ENCODE results near the gene CKLF.
A peak's percentile ranks its signal among the peaks of the same experiment; 100 is the strongest.

The CKLF gene

DNA sequence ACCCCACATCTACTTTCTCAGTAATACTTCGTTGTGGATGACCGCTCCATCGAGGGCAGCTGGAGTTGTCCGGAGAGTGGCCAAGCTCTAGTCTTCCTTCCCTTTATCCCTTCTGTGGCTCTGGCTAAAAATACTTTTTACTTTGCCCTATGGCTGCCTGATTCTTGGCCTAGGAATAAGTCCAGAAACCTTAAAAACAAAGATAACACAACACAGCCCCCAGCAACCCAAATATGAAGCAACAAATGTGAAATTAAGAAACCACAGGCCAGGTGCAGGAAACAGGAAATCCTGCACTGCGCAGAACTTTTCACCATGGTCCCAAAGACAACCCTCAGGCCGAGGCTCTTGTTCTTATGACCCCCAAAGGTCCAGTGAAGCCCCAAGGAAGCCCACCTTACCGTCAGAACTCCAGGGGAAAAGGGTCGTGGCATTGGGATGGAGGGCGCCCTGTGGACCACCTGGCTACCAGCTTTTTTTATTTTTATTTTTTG is 28.5 kb upstream of the CKLF start:
- CTCF ChIA-PET: no interaction called here
- H3K27ac ChIP-seq: peak overlapping the region; percentile 20; the same call in 1 of the 2 replicates

DNA sequence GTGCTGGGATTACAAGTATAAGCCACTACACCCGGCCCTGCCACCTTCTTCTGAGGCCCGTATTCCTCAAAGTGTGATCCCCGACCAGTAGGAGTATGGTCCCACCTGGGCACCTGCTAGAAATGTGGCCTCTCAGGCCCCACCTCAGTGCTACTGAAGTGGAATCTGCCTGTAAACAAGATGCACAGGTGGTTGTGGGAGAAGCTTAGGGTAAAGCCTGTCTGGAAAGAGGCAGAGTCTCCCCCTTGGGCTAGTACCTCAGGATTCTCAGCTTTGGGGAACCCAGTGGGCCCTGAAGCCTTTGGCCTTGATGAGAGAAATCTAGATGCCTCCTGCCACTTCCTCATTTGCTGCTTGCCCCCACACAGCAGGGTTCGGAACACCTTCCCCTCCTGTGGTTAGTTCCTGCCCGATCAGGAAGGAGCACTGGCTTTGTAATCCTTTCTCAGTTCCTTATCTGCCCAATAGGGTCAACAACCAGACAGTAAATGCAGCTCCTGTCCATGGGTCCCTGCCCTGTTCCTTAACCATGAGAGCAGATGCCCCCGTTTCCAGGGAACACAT is 27.7 kb upstream of the CKLF start:
- no peak overlapping the region; the same call in 1 of the 2 replicates for H3K27ac ChIP-seq
- POLR2A ChIA-PET (ENCODE audit: low non-redundant PET): no interaction called here
- TF ChIP-seq, protein P1, sequence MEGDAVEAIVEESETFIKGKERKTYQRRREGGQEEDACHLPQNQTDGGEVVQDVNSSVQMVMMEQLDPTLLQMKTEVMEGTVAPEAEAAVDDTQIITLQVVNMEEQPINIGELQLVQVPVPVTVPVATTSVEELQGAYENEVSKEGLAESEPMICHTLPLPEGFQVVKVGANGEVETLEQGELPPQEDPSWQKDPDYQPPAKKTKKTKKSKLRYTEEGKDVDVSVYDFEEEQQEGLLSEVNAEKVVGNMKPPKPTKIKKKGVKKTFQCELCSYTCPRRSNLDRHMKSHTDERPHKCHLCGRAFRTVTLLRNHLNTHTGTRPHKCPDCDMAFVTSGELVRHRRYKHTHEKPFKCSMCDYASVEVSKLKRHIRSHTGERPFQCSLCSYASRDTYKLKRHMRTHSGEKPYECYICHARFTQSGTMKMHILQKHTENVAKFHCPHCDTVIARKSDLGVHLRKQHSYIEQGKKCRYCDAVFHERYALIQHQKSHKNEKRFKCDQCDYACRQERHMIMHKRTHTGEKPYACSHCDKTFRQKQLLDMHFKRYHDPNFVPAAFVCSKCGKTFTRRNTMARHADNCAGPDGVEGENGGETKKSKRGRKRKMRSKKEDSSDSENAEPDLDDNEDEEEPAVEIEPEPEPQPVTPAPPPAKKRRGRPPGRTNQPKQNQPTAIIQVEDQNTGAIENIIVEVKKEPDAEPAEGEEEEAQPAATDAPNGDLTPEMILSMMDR (conservative IDR thresholded peaks at IDR 0.05; ENCODE audit: low read depth): no peak
- CTCF ChIA-PET: no interaction called here
- DNase-seq (ENCODE audit: low spot score): no peak

More for the DNA sequence above, 28.5 kb upstream of the CKLF start:
- TF ChIP-seq, protein P1 (conservative IDR thresholded peaks at IDR 0.05; ENCODE audit: low read depth): no peak
- POLR2A ChIA-PET (ENCODE audit: low non-redundant PET): interaction anchor here (0.7 kb wide), 1 partner anchor 1745 kb away, joined by 3 read pairs; no protein-coding TSS in a partner anchor
- no peak for DNase-seq (ENCODE audit: low spot score)

DNA sequence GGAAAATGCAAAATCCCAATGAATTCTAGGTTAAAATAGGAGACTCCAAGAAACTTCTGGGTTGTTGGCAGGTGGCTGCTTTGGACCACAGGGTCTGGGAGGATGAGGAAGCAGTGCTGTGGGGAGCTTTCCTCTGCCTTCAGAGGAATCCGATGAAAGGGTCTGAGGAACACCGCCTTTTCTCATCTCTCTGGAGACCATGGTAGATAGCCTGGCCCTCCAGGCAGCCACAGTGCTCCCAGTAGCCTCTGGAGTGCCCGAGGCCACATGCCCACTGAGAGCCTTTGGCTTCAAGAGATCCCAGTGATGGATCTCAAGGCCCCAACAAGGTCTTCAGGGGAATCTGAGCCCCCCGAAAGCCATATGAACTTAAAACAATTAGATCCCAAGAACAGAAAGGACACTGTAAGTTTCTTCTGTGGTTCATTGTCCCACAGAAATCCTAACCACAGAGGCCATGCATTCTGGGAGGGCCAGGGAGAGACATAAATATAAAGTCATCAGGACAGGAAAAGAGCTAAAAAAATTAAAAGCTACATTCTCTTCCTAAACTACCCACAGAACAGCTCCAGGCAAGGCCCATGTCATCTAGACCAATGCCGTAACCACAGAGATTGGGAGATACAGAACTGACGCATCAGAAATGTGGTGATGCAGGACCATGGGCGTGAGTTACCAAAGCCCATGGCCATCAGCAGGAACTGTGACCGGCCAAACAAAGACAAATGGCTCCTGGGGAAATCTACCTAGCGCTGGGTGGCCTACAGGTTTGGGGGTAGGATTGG is 26.8 kb upstream of the CKLF start:
- TF ChIP-seq, protein P1 (conservative IDR thresholded peaks at IDR 0.05; ENCODE audit: low read depth): no peak
- POLR2A ChIA-PET (ENCODE audit: low non-redundant PET): no interaction called here
- no peak for DNase-seq (ENCODE audit: low spot score)
- no peak overlapping the region for H3K27ac ChIP-seq
- CTCF ChIA-PET: no interaction called here

DNA sequence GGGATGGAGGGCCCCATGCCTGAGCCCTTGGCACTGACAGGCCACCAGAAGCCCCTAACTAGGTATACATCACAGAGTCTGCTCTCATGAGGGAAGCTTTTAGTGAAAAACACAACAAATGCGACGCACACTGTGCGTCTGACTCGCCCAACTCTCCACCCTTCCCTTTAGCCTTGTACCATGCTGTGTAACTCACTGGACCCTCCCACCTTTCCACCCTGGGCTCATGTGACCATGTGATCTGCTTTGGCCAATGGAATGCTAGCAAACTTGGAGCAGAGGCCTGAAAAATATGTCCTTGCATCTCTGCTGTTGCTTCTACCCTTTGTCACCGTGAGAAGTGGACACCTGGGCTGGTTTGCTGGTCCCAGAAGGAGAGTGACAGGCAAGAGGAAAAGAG is 24.1 kb upstream of the CKLF start:
- TF ChIP-seq, protein P1 (conservative IDR thresholded peaks at IDR 0.05; ENCODE audit: low read depth): no peak
- no peak overlapping the region for H3K27ac ChIP-seq
- DNase-seq (ENCODE audit: low spot score): no peak
- POLR2A ChIA-PET (ENCODE audit: low non-redundant PET): no interaction called here
- CTCF ChIA-PET: no interaction called here

DNA sequence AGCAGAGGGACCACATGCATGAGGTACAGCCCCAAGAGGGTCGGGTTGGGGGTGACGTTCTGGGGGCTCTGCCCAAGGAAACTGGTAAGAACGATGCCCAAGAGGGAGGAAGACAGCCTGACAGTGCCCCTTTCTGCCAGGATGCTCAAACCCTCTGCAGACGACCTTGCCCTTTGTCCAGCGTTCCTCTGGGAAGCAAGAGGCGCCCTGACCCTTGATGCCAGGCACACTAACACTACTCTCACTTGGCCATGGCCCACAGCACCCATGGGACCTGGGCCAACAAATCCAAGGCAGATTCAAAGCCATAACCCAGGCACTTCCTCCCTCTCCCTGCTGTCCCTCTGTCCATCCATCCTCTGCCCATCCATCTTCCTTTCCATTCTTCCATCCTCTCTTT is 22.9 kb upstream of the CKLF start:
- ChIA-PET CTCF (no interaction called here), POLR2A (ENCODE audit: low non-redundant PET) (no interaction called here)
- no peak overlapping the region for H3K27ac ChIP-seq
- DNase-seq (ENCODE audit: low spot score): no peak
- TF ChIP-seq, protein P1 (conservative IDR thresholded peaks at IDR 0.05; ENCODE audit: low read depth): no peak

DNA sequence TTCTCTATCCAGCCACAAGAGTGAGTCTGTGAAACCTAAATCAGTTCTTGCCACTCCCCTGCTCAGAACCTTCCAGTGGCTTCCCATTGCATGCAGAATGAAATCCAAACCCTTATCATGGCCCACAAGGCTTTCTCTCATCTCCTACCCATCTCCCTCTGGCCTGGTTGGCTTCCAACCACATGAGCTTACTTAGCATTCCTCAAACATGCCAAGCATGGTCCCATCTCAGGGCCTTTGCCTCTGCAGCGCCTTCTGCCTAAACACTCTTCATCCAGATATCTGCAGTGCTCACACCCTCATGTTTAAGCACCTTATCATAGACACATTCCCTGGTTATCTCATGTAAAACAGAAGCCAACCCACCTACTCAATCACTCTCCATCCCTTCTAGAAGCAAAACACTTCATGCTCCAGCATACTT is 18.0 kb upstream of the CKLF start:
- ChIA-PET POLR2A (ENCODE audit: low non-redundant PET) (no interaction called here), CTCF (no interaction called here)
- TF ChIP-seq, protein P1 (conservative IDR thresholded peaks at IDR 0.05; ENCODE audit: low read depth): no peak
- DNase-seq (ENCODE audit: low spot score): no peak
- H3K27ac ChIP-seq: no peak overlapping the region

All from RWPE1 (cell line).